ENCODE measurements around the gene MGA.

- TF ChIP-seq, protein P1, sequence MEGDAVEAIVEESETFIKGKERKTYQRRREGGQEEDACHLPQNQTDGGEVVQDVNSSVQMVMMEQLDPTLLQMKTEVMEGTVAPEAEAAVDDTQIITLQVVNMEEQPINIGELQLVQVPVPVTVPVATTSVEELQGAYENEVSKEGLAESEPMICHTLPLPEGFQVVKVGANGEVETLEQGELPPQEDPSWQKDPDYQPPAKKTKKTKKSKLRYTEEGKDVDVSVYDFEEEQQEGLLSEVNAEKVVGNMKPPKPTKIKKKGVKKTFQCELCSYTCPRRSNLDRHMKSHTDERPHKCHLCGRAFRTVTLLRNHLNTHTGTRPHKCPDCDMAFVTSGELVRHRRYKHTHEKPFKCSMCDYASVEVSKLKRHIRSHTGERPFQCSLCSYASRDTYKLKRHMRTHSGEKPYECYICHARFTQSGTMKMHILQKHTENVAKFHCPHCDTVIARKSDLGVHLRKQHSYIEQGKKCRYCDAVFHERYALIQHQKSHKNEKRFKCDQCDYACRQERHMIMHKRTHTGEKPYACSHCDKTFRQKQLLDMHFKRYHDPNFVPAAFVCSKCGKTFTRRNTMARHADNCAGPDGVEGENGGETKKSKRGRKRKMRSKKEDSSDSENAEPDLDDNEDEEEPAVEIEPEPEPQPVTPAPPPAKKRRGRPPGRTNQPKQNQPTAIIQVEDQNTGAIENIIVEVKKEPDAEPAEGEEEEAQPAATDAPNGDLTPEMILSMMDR (conservative IDR thresholded peaks at IDR 0.05; ENCODE audit: low read depth in 2 of 2): no peak
- TF ChIP-seq EZH2 (IDR thresholded peaks at IDR 0.05; ENCODE audit: low read depth, unreplicated experiment) (no peak), POLR2AphosphoS5 (IDR thresholded peaks at IDR 0.05; ENCODE audit: low read depth) (no peak)
- TF ChIP-seq, protein P2, sequence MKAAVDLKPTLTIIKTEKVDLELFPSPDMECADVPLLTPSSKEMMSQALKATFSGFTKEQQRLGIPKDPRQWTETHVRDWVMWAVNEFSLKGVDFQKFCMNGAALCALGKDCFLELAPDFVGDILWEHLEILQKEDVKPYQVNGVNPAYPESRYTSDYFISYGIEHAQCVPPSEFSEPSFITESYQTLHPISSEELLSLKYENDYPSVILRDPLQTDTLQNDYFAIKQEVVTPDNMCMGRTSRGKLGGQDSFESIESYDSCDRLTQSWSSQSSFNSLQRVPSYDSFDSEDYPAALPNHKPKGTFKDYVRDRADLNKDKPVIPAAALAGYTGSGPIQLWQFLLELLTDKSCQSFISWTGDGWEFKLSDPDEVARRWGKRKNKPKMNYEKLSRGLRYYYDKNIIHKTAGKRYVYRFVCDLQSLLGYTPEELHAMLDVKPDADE (IDR thresholded peaks at IDR 0.05): no peak
- TF ChIP-seq, protein P3, sequence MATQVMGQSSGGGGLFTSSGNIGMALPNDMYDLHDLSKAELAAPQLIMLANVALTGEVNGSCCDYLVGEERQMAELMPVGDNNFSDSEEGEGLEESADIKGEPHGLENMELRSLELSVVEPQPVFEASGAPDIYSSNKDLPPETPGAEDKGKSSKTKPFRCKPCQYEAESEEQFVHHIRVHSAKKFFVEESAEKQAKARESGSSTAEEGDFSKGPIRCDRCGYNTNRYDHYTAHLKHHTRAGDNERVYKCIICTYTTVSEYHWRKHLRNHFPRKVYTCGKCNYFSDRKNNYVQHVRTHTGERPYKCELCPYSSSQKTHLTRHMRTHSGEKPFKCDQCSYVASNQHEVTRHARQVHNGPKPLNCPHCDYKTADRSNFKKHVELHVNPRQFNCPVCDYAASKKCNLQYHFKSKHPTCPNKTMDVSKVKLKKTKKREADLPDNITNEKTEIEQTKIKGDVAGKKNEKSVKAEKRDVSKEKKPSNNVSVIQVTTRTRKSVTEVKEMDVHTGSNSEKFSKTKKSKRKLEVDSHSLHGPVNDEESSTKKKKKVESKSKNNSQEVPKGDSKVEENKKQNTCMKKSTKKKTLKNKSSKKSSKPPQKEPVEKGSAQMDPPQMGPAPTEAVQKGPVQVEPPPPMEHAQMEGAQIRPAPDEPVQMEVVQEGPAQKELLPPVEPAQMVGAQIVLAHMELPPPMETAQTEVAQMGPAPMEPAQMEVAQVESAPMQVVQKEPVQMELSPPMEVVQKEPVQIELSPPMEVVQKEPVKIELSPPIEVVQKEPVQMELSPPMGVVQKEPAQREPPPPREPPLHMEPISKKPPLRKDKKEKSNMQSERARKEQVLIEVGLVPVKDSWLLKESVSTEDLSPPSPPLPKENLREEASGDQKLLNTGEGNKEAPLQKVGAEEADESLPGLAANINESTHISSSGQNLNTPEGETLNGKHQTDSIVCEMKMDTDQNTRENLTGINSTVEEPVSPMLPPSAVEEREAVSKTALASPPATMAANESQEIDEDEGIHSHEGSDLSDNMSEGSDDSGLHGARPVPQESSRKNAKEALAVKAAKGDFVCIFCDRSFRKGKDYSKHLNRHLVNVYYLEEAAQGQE (IDR thresholded peaks at IDR 0.05; ENCODE audit: unreplicated experiment): no peak
Observed at GRCh38 chr15:41820791-41821423, 160.7 kb downstream of the MGA start.
